ENCODE data around the gene NEDD4L.

NEDD4L gene

DNA sequence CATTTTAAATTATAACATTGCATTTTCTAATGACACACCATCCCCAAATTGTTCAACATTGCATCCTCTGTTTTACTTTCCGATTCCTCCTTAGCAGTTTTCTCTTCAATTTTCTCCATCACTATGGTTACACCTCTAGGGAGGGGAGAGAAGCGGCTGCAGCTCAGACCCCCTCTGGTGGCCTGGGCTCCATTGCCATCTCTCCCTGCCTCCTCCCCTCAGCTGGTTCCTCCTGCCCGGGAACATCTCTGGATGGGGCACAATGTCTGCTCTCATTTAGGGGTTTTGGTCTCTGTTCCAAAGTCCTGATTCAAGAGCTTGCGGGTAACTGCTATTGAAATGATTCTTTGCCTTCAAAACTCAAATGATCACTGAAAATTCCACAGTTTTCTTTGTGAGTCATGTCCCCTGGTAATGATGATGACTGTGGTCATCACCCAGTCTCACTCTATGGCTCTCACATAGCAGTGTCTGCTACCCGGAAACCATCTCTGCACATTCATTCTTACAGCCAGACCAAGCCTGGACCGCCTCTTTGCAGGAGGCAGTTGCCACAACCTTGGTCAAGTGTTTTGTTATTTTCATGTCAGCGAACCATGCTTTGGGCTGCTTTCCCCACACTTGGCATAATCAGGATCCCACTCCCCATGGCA is 321.0 kb downstream of the NEDD4L start:
- Histone ChIP-seq H3K4me3 (ENCODE audit: low read depth, low read length) (peak overlapping the region; percentile 15), H3K36me3 (replicated peaks) (peaks cover 19% of the 10 kb centered on the region), H3K27ac (peak overlapping the region; percentile 99), H3K27me3 (replicated peaks) (no peaks in the 10 kb centered on the region)
- DNase-seq = peak; percentile 85
- TF ChIP-seq, protein P1, sequence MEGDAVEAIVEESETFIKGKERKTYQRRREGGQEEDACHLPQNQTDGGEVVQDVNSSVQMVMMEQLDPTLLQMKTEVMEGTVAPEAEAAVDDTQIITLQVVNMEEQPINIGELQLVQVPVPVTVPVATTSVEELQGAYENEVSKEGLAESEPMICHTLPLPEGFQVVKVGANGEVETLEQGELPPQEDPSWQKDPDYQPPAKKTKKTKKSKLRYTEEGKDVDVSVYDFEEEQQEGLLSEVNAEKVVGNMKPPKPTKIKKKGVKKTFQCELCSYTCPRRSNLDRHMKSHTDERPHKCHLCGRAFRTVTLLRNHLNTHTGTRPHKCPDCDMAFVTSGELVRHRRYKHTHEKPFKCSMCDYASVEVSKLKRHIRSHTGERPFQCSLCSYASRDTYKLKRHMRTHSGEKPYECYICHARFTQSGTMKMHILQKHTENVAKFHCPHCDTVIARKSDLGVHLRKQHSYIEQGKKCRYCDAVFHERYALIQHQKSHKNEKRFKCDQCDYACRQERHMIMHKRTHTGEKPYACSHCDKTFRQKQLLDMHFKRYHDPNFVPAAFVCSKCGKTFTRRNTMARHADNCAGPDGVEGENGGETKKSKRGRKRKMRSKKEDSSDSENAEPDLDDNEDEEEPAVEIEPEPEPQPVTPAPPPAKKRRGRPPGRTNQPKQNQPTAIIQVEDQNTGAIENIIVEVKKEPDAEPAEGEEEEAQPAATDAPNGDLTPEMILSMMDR (IDR thresholded peaks at IDR 0.05; ENCODE audit: low read depth, low read length, missing control alignments) = peak; percentile 53
- in situ Hi-C loops (cut with HindIII; ENCODE audit: low pct_ligation_motif_present, low sequenced_read_pairs) = no loop called here

DNA sequence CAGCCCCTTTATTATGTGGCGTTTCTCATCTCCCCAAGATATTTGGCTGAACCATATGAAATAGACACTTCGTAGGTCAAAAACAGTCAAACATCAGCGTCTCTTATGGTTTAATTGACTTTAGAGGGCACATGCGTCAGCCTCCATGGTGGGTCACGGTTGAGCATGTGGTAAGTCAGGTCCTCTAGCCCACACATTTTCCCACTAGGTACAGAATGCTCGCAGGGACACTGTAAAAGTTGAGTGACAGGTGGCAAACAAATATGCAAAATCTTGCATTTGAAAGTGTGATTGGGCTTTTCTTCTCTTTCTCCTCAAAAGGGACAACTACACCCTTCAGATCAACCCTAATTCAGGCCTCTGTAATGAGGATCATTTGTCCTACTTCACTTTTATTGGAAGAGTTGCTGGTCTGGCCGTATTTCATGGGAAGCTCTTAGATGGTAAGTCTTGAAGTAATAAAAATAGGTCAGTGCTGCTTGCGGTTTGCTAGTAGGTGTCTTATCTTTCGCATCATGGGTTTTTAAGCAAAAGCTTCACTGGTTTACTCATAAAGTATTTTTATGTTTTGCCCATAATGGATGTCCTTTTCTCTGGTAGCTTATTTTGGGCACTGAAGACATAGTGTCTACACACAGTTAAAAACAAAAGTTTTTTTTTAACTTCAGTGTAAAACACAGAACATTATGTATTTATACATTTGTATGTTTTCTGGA is 323.6 kb downstream of the NEDD4L start:
- DNase-seq = no peak
- in situ Hi-C loops (cut with HindIII; ENCODE audit: low pct_ligation_motif_present, low sequenced_read_pairs) = no loop called here

DNA sequence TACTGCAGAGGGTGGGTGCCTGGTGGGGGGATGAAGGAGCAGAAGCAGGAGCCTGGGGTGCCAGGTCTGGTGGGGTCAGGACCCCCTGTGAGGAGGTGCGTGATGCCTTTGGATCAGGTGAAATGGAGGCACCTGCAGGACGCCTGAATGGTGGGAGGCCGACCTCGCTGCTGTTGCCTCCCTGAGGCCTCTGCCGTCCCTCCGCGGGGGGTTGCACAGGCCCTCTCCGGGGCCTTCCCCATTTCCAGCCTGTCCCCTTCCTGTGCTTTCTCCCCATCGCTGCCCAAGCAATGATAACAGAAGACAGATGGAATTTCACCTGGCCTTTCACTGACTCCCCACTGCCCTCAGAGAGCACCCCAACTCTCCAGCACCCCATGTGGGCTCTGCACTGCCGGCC is 325.6 kb downstream of the NEDD4L start:
- Histone ChIP-seq H3K27ac (no peak overlapping the region), H3K27me3 (replicated peaks) (no peaks in the 10 kb centered on the region), H3K4me3 (ENCODE audit: low read depth, low read length) (no peak overlapping the region), H3K36me3 (replicated peaks) (peaks cover 36% of the 10 kb centered on the region)
- TF ChIP-seq, protein P1 (IDR thresholded peaks at IDR 0.05; ENCODE audit: low read depth, low read length, missing control alignments) = no peak
- no peak for DNase-seq
- in situ Hi-C loops (cut with HindIII; ENCODE audit: low pct_ligation_motif_present, low sequenced_read_pairs) = no loop called here

More for the DNA sequence above, 323.6 kb downstream of the NEDD4L start:
- Histone ChIP-seq H3K4me3 (ENCODE audit: low read depth, low read length) (no peak overlapping the region), H3K27me3 (replicated peaks) (no peaks in the 10 kb centered on the region), H3K36me3 (replicated peaks) (peaks cover 30% of the 10 kb centered on the region), H3K27ac (no peak overlapping the region)
- TF ChIP-seq, protein P1 (IDR thresholded peaks at IDR 0.05; ENCODE audit: low read depth, low read length, missing control alignments) = no peak

DNA sequence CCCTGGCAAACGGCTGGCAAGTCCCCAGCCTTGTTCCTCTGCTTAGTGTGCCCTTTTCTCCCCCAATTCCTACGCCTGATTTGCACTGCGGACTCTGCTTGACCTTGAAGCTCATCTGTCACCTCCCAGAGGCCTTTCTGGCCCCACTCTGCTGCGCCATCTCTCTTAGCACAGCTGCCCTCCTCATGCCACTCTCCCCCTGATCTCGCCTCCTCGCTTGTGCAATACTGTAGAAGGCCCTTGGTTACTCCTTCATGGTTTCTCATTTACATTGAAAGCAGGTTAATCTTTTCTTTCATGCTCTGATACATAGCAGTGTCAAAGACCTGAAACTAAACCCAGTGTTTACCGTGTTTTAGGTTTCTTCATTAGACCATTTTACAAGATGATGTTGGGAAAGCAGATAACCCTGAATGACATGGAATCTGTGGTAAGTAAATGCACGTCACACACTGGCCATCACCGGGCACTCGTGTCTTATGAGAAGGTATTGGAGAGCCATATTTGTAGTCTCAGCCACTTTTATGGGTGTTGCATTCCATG is 326.1 kb downstream of the NEDD4L start:
- no peak overlapping the region for H3K4me3 ChIP-seq (ENCODE audit: low read depth, low read length)
- peaks cover 37% of the 10 kb centered on the region for H3K36me3 ChIP-seq (replicated peaks)
- no peaks in the 10 kb centered on the region for H3K27me3 ChIP-seq (replicated peaks)
- no peak for DNase-seq
- no peak overlapping the region for H3K27ac ChIP-seq
- TF ChIP-seq, protein P1 (IDR thresholded peaks at IDR 0.05; ENCODE audit: low read depth, low read length, missing control alignments) = no peak
- in situ Hi-C loops (cut with HindIII; ENCODE audit: low pct_ligation_motif_present, low sequenced_read_pairs) = no loop called here

DNA sequence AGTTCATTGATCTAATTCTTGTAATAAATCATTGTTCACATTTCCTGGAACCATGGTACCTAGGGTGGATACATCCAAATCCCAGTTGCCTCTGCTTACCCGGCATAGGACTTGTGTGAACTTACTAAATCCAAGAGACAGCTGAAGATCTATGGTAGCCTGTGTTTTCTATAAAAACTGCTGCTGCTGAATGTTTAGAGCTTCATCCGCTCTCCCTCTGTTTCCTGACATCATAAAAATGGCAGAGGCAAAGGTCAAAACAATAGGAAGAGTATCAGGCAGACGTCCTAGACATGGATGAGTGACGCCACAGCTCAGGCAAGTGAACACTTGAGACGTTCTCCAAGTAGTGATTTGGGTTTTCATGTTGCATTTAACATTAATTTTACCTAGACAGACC is 326.6 kb downstream of the NEDD4L start:
- TF ChIP-seq, protein P1 (IDR thresholded peaks at IDR 0.05; ENCODE audit: low read depth, low read length, missing control alignments) = no peak
- Histone ChIP-seq H3K4me3 (ENCODE audit: low read depth, low read length) (no peak overlapping the region), H3K27me3 (replicated peaks) (no peaks in the 10 kb centered on the region), H3K27ac (no peak overlapping the region), H3K36me3 (replicated peaks) (peaks cover 37% of the 10 kb centered on the region)
- in situ Hi-C loops (cut with HindIII; ENCODE audit: low pct_ligation_motif_present, low sequenced_read_pairs) = no loop called here
- no peak for DNase-seq

All from brain microvascular endothelial cell (primary cell).